GM08714 (cell line): Measurements from ENCODE around the gene NCBP2L.

Source experiments
- H3K4me3 ChIP-seq: fragments of 200-500 bp; sonication (Bioruptor generic); 2 replicates; pipeline ENCODE4 v1.5.1; 2014; ENCODE audit warnings: mild to moderate bottlenecking, low read length, inconsistent platforms
- ZNF274 ChIP-seq: IDR thresholded peaks from 2 replicates; pipeline ENCODE4 v1.6.1; 2012; ENCODE audit warnings: mild to moderate bottlenecking, low read depth, low read length

The NCBP2L gene

GRCh38 chrX:107742700-107743191 lies 34.8 kb upstream of the NCBP2L start:
- H3K4me3 ChIP-seq, result no peak overlapping the region
- no peak for TF ChIP-seq ZNF274

DNA sequence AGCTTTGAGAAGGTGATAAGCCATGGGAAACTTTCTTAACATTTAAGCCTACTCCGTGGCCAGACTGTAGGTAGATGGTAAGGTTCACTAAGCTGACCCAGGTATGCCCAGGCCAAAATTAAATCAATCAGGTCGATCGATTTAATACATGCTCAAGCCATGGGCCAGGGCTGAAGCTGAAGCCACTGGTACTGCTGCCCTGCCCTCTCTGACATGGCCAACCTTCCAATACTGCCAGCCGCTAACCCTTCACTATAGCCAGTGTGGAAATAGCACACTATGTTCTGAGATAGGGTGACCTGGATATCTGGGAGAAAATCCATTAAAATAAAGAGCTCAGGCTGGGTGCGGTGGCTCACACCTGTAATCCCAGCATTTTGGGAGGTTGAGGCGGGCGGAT lies 33.5 kb upstream of the NCBP2L start:
- TF ChIP-seq ZNF274, result no peak

DNA sequence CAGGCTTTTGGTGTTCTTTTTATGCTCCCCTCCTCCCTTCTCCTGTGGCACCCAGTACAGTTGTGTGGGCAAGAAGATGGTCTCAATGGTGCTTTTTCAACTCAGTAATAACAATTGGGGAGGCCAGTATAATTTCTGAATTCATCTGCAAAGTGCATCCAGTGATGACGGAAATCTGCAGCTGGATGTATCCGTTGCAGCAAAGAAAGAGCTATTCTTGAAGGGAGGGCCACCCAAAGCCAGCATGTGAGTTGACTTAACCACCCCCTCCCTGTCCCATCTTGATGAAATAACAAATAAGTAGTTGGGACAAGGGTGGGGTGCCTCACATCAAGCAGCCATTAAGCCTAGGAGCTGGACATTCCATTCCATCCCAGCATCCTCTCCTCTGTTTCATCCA lies 32.7 kb upstream of the NCBP2L start:
- H3K4me3 ChIP-seq, result no peak overlapping the region
- no peak for TF ChIP-seq ZNF274

More for the DNA sequence above, 33.5 kb upstream of the NCBP2L start:
- H3K4me3 ChIP-seq, result no peak overlapping the region

DNA sequence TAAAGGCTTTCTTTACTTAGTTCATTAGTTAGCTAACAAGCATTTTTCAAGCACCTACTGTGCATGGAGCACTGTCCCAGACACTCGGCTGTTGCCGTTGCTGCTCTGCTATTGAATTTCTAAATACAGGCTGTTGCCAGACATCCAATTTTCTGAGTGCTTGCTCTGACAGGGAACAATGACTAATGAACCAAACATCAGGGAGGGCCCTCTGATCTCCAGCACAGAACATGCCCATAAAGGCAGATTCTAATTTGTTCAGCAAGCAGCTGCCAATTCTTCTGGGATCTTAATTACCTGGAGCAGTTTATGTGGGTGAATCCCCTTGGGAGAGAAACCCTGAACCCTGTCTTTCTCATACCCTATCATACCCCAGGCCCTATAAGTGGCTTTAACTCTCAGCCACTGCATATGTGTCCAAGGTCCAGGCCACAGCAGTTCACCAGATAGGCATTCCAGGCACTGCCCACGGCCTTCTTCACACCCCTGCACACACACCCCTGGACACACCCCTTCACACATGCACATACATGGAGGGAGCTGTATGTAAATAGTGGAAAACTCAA lies 29.9 kb upstream of the NCBP2L start:
- TF ChIP-seq ZNF274, result no peak
- H3K4me3 ChIP-seq, result no peak overlapping the region

DNA sequence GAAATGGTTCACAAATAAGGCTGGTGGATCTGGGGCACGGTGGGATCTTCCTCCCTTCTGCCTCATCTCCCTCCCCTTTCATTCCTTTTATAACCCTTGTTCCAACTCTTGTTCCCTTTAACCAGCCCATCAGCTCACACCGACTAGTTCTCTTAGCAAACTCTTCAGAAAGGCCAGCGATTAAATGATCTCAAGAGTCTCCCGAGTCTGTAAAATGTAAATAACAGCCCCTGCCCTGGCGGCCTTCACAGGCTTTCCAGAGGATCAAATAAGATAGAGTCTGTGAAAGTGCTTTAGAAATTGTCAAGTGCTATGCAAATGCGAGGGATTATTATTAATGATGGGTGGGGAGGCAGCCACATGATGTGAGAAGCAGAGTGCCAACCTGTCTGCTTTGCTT lies 29.0 kb upstream of the NCBP2L start:
- H3K4me3 ChIP-seq, result no peak overlapping the region
- no peak for TF ChIP-seq ZNF274

DNA sequence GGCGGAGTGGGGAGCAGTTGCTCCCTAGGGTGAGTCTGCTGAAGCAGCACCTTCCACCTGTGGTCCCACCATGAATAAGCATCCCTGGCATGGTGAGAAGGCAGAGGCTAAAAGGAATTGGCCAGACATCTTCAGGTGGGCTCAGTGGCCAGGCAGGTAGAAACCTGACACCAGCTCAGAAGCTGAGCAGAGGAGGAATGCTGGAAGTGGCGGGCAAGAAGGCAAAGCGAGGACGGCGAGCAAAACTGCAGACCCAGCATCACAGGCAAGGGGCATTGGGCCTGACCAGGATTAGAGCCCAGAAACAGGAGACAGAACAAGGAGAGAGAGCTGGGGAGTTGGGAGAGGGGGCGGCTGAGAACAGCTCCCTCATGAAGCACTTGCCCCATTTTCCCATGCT lies 27.3 kb upstream of the NCBP2L start:
- no peak for TF ChIP-seq ZNF274
- H3K4me3 ChIP-seq, result no peak overlapping the region

DNA sequence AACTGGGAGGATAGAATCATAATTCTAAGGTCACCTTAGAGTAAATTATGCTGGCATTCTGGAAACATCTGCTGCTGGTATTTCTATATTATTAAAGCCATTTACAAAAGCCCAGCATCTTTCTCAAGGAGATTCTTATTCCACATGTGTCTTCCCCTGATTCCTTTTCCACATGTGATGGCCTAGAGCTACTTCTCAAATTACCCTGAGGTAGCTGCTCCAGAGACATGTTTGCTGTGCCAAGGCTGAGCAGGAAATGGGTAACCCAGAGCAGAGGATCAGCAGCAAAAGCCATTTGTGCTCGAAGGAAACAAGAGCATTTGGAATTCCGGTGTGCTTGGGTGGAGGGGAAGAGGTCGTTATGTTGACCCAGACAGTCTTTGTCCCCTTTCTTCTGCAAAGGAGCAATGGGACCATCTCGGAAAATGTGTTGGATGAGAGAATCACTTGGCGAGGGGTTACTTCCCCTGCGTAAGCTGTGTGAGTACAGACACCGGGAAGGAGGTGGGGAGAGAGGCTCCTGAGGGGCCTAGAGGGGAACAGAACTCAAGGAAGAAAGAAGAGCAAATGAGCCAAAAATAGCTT lies 26.6 kb upstream of the NCBP2L start:
- H3K4me3 ChIP-seq, result no peak overlapping the region
- no peak for TF ChIP-seq ZNF274

DNA sequence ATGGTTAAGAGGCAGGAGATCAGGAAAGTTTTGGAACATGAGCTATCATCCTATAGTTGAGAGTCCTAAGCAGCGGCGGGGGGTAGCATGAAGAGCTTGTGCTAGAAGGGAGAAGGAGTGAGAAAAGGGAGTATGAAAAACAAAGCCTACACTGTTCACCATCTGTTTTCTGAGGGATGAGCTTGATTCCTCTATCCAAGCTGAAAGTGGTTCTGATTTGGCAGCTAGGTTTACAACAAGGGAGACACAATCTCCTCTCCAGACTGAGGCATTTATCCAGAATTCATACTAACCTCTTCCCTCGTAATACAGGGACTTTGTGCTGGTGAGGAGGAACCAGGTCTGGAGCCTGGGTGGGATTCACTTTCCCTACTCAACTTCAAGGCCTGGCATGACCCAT lies 25.5 kb upstream of the NCBP2L start:
- no peak for TF ChIP-seq ZNF274
- no peak overlapping the region for H3K4me3 ChIP-seq

DNA sequence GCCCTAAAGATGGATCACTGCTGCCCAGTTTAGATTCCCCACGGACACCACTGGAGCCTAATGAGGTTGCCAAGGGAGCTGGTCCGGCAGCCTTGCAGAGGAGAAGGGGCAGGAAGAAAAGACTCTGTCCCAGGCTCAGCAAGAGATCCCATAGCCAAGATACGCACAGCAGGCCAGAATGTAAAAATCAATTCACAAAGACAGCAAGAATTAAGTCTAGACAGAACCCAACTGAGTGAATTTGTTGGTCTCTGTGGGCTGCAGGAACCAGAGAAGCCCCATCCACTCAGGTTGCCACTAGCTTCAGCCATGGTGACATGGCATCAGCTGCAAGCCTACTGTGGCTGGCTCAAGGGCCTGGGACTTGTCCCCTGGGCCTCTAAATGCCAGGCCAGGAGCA lies 24.8 kb upstream of the NCBP2L start:
- H3K4me3 ChIP-seq, result no peak overlapping the region
- no peak for TF ChIP-seq ZNF274

GRCh38 chrX:107753187-107753586 lies 24.3 kb upstream of the NCBP2L start:
- TF ChIP-seq ZNF274, result no peak
- H3K4me3 ChIP-seq, result no peak overlapping the region

DNA sequence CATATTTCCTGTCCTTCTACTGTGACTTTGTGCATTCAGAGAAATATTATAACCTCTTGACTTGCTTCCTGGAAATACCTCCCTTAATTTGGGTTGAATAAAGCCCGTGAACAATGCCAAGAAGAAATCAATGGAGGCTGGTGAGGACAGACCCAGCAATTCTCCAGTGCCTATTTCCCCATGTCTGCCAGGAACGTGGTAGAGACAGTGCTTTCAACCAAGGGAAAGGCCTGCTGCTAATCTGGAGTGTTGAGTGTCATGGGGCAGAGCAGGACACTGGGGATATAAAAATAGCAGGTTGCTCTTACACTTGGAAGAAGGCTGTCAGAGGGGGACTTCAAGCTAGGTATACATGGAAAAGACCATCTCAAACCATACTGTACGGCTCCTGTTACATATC lies 21.8 kb upstream of the NCBP2L start:
- no peak for TF ChIP-seq ZNF274
- H3K4me3 ChIP-seq, result no peak overlapping the region

GRCh38 chrX:107758231-107758766 lies 19.2 kb upstream of the NCBP2L start:
- no peak for TF ChIP-seq ZNF274

DNA sequence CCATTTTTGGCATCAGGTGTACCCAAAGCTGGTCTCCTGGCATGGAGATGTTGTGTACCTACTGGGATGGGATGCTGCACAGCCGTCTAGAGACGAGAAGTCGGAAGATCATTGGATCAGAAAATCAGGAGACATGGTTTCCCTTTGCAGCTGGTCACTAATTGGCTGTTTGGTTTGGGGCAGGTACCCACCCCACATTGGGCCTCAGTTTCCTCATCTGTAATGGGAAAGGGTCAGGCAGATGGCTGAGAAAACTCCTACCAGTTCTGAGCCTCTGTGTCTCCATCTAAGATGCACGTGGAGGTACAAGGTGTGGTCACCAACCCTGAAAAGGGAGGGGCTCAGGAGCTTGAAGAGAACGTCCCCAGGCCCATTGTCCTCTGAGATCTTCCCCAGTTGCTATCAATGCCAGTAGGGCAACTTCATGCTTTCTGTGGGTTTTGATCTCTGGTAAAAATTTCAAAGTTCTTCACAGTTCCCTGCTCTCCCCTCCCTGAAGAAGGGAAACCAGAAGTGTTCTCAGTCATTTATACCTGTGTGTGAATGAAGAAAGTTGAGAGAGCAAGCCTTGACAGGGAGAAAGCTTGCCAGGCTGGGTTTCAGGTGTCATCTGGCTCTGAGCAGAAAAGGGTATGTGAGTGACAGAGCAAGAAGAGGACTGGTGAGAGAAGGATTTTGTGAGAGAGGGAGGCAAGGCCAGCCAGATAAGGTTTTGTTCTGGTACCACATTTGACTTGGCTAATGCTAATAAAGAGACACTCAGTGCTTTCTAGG lies 17.0 kb upstream of the NCBP2L start:
- TF ChIP-seq ZNF274, result no peak

More at GRCh38 chrX:107758231-107758766, 19.2 kb upstream of the NCBP2L start:
- H3K4me3 ChIP-seq, result no peak overlapping the region

GRCh38 chrX:107763647-107764046 lies 13.9 kb upstream of the NCBP2L start:
- TF ChIP-seq ZNF274, result no peak
- no peak overlapping the region for H3K4me3 ChIP-seq

More for the DNA sequence above, 17.0 kb upstream of the NCBP2L start:
- H3K4me3 ChIP-seq, result no peak overlapping the region
